GM12878 (cell line): Measurements from ENCODE around the gene KDM8. TPM values are rescaled to one million over a fixed set of nuclear protein-coding genes. Genes with fewer than 3 reads are reported as not detected.

ENCODE experiments used
- ATF3 ChIP-seq: IDR thresholded peaks from 2 replicates; pipeline ENCODE4 v1.6.1; 2011; ENCODE audit warnings: low read depth, mild to moderate bottlenecking, low read length, moderate library complexity, borderline replicate concordance; ENCODE audit errors: extremely low read depth
- BCL11A ChIP-seq: IDR thresholded peaks from 2 replicates; pipeline ENCODE4 v1.6.1; 2011; ENCODE audit warnings: low read depth, low read length
- CEBPZ ChIP-seq: fragments of 150-350 bp; IDR thresholded peaks from 2 replicates; pipeline ENCODE4 v1.6.1; 2016; ENCODE audit warnings: low read depth, low read length
- CREM ChIP-seq: IDR thresholded peaks from 2 replicates; pipeline ENCODE4 v1.6.1; 2014; ENCODE audit warnings: antibody characterized with exemption, low read depth
- DPF2 ChIP-seq: fragments of 450-650 bp; IDR thresholded peaks from 2 replicates; pipeline ENCODE4 v1.6.1; 2017; ENCODE audit warnings: mild to moderate bottlenecking
- EP300 ChIP-seq, 2 experiments: fragments of 150-350 bp in 1 of 2; IDR thresholded peaks; 2 replicates each; pipeline ENCODE4 v1.6.1; 2011 to 2012; ENCODE audit warnings: low read depth in 2 of 2, low read length in 2 of 2, borderline replicate concordance in 1 of 2, improper control_type of control experiment in 1 of 2, inconsistent platforms in 1 of 2; ENCODE audit not compliant: control insufficient read depth in 1 of 2
- HDAC6 ChIP-seq: fragments of 200-600 bp; sonication (generic); IDR thresholded peaks from one replicate; pipeline ENCODE4 v1.8.0; 2017; ENCODE audit warnings: antibody characterized with exemption; ENCODE audit not compliant: unreplicated experiment
- IRF3 ChIP-seq: fragments of 450-650 bp; IDR thresholded peaks from 2 replicates; pipeline ENCODE4 v1.6.1; 2014; ENCODE audit warnings: mild to moderate bottlenecking
- MYB ChIP-seq: fragments of 150-350 bp; IDR thresholded peaks from 2 replicates; pipeline ENCODE4 v1.6.1; 2014; ENCODE audit warnings: mild to moderate bottlenecking, low read depth, low read length, borderline replicate concordance
- POLR2AphosphoS5 ChIP-seq: IDR thresholded peaks from 2 replicates; pipeline ENCODE4 v1.6.1; 2011; ENCODE audit warnings: mild to moderate bottlenecking, low read length, inconsistent platforms
- RAD51 ChIP-seq: fragments of 450-650 bp; IDR thresholded peaks from 2 replicates; pipeline ENCODE4 v1.6.1; 2016; ENCODE audit warnings: moderate library complexity, mild to moderate bottlenecking, inconsistent platforms
- RCOR1 ChIP-seq: conservative IDR thresholded peaks from 2 replicates; pipeline ENCODE4 v1.6.1; 2012; ENCODE audit warnings: low read depth, low read length, improper control_type of control experiment
- RELA ChIP-seq: fragments of 450-650 bp; IDR thresholded peaks from 2 replicates; pipeline ENCODE4 v1.8.0; 2014; ENCODE audit warnings: borderline replicate concordance; ENCODE audit not compliant: partially characterized antibody
- RFX5 ChIP-seq: IDR thresholded peaks from 2 replicates; pipeline ENCODE4 v1.6.1; 2011; ENCODE audit warnings: low read depth, low read length, improper control_type of control experiment
- USF1 ChIP-seq: IDR thresholded peaks from 2 replicates; pipeline ENCODE4 v1.6.1; 2011; ENCODE audit warnings: borderline replicate concordance, low read depth, mild to moderate bottlenecking, moderate library complexity, mixed read lengths, low read length; ENCODE audit not compliant: insufficient read depth; ENCODE audit errors: extremely low read length
- ZBTB11 ChIP-seq: fragments of 450-650 bp; formaldehyde crosslinking; IDR thresholded peaks from 2 replicates; pipeline ENCODE4 v1.5.0; 2022; ENCODE audit warnings: mild to moderate bottlenecking, missing genetic modification characterization
- ZBTB33 ChIP-seq: fragments of 450-650 bp; IDR thresholded peaks from 2 replicates; pipeline ENCODE4 v1.6.1; 2017; ENCODE audit warnings: mild to moderate bottlenecking
- ZNF207 ChIP-seq: fragments of 450-650 bp; IDR thresholded peaks from 2 replicates; pipeline ENCODE4 v1.6.1; 2014; ENCODE audit warnings: antibody characterized with exemption, mild to moderate bottlenecking, borderline replicate concordance
- polyA plus RNA-seq, 11 experiments: library from polyadenylated mRNA; depleted of rRNA in 4 of 11; unstranded in 6 of 11; stranded (reverse) in 5 of 11; fragments of >200 nt; fragmentation: Nextera tagmentation in 4 of 11; fragmentation: Illumina TruSeq in 1 of 11; extraction: Ambion mirVana in 4 of 11; extraction: Trizol in 1 of 11; gene quantifications; 1 replicate in 1 of 11; 2 replicates in 10 of 11; pipeline versions ENCODE4 v1.2.1 to v1.2.3, GENCODE V29; 2011 to 2016; ENCODE audit warnings: inconsistent platforms in 2 of 11, missing spikeins in 2 of 11, low read depth in 1 of 11
- total RNA-seq, 4 experiments: library from RNA; depleted of rRNA in 3 of 4; stranded (reverse); fragments of >200 nt in 3 of 4; fragmentation: Illumina TruSeq in 1 of 4; extraction: Trizol in 1 of 4; gene quantifications; 2 replicates each; pipeline versions ENCODE4 v1.2.1 to v1.2.3, GENCODE V29; 2013 to 2021

The KDM8 gene
- total and polyA plus RNA-seq, 10 of the 15 experiments (the other 5 are each of a cell fraction or from before 2014, with no cell fraction given), result 0.79 to 8.9 (median 5.8) TPM

GRCh38 chr16:27254262-27254811 lies 51.0 kb downstream of the KDM8 start (continued):
- TF ChIP-seq ZBTB11 (CRISPR knock-in tag) (no peak), USF1 (no peak), BCL11A (peak; percentile 69; the same call in 1 of the 2 replicates), CREM (peak; percentile 57; the same call in 1 of the 2 replicates), ZBTB33 (no peak), HDAC6 (no peak), EP300 (IDR thresholded peaks at IDR 0.05; ENCODE audit: borderline replicate concordance in 1 of 2, control insufficient read depth in 1 of 2, low read depth in 2 of 2, low read length in 2 of 2) (peak; percentile 79 to 87; a peak in 2 of 4 replicates), RCOR1 (0 out of 2 replicates have a peak, but pooled peaks have one; percentile 63), RAD51 (peak; percentile 89), MYB (0 out of 2 replicates have a peak, but pooled peaks have one; percentile 27), RELA (no peak), CEBPZ (no peak), RFX5 (no peak), ATF3 (no peak), ZNF207 (no peak), POLR2AphosphoS5 (no peak), DPF2 (peak; percentile 89), IRF3 (no peak)
